ENCODE measurements around the gene RIN3.
"Not testable (repeated sequence)": the region's sequence is repeated elsewhere in the genome, so short reads cannot be mapped to it uniquely, and the experiment has no call there.

Gene RIN3

GRCh38 chr14:92673601-92674150 lies 160.1 kb downstream of the RIN3 start:
- no peak for DNase-seq

DNA sequence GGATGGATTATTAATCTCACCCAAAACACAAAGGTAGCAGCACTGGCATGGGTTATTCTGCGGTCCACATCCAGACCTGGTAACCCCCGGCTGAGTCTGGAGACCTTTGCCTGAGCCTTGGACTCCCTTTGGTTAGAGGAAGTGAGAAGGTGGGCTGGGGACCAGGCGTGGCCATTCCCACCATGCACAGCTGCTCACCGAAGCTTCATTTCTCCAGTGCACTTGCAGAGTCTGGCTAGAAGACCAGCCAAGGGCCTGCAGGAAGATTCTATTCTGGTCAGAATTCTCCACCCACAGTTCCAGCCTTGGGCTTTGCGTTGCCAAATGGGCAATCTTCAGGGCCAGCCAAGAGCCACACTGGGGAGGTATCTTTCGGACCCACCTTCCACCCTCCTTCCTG lies 161.8 kb downstream of the RIN3 start:
- DNase-seq, result no peak

GRCh38 chr14:92675976-92676375 lies 162.4 kb downstream of the RIN3 start:
- no peak for DNase-seq

GRCh38 chr14:92676403-92677086 lies 163.0 kb downstream of the RIN3 start:
- DNase-seq, result no peak

GRCh38 chr14:92677087-92677668 lies 163.6 kb downstream of the RIN3 start:
- peak; percentile 81 for DNase-seq

GRCh38 chr14:92677955-92678354 lies 164.4 kb downstream of the RIN3 start:
- no peak for DNase-seq

DNA sequence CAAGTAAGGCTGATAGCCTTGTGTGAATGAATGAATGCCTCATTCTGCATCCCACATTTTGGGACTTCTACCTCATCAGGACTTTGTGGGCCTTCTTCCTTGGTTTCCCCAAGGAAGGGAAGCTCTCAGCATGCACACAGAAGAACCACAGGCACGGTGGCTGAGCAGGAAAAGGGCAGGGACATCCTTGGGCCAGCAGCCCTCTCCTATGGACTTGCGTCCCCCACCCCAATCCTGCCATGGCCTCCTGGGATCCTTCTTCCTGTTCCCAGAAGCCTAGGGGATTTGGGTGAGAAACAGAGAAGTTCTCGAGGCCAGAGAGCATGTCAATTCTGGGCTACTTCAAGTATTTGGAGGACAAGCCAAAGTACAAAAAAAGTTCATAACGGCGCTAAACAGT lies 165.2 kb downstream of the RIN3 start:
- DNase-seq, result no peak

DNA sequence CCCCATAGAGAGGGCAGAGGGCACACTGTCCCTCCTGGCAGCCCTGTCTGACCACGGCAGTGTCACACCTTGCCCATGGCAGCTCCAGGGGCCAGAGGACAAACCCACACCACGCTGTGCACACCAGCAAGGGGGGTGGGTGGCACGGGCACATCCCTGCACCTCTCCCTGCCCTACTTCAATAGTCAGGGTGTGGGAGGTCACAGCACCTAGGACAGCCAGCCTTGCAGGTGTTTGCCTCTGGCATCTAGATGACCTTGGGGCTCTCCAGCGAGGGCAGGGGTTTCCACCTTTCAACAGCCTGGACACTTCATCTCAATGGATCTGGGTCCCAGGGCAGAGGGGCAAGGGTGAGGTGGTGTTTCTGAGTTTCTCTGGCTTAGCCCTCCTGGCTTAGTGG lies 165.7 kb downstream of the RIN3 start:
- no peak for DNase-seq

GRCh38 chr14:92680330-92680729 lies 166.7 kb downstream of the RIN3 start:
- not testable (repeated sequence) for DNase-seq

DNA sequence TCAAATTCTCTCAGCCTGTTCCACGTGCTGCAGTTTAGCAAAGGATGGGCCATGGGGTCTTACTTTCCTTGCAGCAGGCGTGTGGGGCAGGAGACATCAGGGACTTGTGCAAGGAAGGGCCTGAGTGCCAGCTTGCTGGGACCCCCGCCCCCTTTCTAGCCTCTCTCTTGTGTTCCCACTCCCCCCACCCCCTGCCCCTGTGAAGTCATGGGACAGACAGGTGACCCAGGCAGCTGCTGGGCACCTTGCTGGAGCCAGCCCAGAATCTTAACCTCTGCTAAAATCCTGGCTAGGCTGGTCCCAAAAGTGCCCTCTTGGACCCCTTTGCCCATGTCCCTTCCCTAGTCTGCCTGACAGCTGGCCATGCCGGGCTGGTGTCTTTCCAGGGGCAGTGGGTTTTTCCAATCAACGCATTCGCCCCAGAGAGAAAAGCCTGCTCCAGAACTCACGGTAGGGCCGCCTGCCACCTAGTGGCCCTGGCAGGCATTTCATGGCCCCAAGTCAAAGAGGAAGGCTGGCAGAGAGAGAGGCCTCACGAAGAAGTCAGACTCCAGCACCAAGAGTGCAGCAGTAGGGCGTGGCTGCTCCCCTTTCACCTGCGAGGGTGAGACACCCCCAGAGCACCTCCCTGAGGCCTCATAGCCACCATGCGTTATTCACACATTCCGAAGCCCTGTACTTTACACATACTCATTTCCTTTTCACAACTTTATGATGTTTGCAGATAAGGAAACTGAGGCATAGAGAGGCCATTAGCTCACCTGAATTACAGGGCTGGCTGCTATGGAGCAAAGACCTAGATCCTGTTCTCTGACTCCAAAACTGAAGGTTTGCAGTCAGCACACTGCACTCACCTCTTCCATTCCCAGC lies 167.4 kb downstream of the RIN3 start:
- peak; percentile 74 for DNase-seq

DNA sequence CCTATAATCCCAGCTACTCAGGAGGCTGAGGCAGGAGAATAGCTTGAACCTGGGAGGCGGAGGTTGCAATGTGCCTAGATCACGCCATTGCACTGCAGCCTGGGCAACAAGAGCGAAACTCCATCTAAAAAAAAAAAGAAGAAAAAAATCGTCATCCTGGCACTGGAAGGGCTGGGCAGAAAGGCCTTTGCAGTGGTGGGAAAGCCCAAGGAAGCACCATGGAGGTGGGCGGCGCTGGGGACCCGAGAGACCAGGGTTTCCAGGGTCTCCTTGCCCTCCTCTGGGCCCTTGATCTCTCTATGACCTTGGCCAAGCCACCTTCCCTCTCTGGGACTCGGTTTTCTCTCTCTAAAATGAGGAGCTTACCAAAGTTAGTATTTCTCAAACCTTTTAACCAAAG lies 169.5 kb downstream of the RIN3 start:
- no peak for DNase-seq

DNA sequence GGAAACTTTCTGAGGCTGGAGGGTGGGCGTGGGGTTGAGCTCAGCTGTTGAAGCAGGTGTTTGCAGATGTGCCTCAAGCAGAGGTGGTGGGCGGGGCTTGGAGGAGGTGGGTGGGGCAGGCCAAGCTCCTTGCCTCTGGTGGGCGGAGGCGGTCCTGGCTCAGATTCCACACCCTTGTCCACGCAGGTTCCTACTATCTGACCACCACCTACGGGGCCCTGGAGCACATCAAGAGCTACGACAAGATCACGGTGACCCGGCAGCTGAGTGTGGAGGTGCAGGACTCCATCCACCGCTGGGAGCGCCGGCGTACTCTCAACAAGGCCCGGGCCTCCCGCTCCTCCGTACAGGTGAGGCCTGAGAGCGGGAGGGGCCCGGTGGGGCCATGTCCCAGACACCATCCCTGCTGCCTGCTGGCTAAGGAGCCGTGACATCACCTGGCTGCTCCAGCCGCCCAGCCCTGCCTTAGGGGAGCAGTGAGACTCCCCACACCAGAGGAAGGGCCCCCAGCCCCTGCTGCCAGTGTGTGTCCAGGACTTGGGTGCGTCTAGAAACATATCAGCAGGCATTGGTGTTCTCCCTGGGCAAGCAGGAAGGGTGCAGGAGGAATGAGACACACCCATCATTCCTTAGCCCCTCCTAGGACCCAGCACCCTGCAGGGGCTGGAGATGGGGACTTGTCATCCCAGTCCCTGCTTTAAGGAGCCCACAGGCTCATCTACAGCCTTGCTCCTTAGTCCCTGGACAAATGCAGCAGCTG lies 171.4 kb downstream of the RIN3 start:
- DNase-seq, result no peak

DNA sequence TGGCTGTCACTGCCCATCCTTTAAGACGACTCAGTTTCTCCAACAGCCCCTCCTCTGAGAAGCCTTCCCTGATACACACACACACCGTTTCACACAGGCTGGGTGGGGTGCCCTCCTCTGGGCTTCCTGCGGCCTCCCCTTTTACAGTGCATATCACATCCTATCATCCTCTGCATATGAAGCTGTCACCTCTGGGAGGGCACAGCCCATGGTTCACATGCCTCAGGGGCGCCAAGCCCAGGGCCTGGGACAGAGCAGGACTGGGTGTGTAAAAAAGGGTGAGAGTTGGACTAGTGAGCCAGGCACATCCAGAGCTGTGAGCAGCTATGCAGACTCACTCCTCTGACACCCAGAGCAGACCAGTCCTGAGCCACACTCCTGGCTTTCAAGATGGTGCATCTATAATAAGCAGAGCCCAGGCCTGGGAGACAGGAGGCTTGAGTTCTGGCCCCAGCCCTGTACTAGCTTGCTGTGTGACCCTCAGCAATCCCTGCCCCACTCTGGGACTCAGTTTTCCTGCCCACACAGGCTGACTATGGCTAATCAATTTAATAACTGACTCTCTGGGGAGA lies 172.3 kb downstream of the RIN3 start:
- DNase-seq, result no peak

GRCh38 chr14:92686411-92686899 lies 172.9 kb downstream of the RIN3 start:
- no peak for DNase-seq

DNA sequence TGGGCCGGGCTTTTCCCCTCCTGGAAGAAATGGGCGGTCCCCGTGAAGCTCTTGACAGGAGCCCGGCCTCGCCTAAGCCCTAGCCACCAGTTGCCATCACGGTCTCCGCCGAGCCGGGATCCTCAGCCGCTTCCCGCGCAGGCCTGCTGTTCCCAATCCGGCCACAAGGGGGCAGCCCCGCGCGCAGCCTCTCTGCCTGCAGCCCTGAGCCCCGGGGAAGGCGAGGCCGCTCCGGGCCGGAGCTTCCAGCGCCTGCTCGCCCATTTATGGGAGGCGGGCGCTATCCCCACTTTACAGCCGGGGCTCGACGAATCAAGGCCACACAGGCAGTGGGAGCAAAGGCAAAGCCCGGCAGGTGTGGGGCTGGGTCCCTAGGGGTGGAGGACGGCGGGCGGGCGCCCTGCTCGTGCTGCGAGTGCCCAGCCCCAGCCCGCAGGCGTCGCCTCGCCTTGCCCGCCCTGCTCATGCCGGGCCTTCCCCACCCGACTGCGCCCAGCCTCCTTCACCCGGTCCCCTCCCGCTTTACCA lies 173.4 kb downstream of the RIN3 start:
- peak; percentile 72 for DNase-seq

DNA sequence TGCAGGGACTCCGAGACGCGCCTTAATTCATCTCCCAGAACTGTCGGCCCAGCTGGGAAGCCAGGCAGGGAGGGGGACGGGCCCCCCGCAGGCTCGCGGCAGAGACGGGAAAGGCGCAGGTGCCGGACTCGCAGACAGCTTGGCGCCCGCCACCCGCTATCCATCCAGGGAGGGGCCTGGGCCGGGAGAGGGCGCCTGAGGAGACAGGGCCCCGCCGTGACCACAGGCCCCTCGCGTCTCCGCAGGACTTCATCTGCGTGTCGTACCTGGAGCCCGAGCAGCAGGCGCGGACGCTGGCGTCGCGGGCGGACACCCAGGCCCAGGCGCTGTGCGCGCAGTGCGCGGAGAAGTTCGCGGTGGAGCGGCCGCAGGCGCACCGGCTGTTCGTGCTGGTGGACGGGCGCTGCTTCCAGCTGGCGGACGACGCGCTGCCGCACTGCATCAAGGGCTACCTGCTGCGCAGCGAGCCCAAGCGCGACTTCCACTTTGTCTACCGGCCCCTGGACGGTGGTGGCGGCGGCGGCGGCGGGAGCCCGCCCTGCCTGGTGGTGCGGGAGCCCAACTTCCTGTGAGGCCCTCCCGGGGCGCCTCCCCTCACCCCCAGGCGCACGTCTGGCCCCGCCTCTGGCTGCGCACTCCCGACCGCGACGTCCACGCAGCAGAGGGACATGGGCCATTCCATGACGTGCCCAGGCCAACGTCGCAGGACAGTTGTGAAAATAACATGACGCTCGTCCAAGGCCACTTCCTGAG lies 174.3 kb downstream of the RIN3 start:
- no peak for DNase-seq

DNA sequence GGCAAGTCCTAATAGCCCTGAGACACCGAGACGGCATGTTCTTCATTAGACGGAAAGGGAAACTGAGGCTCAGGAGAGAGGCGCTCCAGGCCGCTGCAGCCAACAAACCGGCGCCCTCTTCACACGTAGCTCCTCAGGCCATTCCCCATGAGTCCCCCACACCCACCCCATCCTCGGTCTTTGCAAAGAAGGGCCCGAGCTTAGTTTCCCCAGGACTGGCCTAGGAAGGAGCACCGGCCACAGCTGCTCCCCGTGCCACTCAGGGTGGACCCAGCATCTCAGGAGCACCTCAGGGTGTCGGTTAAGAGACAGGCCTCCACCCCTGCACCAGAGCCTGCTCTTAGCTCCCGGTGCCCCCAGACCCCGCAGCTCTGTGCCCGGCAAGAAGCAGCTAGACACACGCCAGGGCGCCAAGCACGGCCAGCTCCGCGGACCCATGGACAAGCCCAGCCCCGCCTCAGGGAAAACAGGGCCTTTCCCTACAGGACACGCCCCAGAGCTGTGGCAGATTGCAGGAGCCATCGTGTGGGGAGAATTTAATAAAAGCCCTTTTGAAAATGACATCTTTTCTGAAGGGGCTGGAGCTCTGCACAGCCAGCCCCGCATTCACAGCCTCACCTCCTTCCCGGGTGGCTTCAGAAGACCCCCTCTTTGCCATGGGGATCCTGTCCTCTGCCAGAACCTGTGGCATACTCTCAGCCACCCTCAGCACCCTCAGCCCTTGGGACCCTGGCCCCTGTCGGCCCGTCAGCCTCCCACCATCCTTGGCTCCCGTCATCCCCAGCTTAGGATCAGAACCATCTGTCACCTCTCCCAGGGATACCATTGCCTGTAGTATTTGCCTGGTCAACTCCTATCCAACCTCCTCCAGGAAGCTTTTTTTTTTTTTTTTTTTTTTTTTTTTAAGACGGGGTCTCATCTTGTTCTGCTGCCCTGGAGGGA lies 175.1 kb downstream of the RIN3 start:
- no peak for DNase-seq

GRCh38 chr14:92690171-92691011 lies 176.8 kb downstream of the RIN3 start:
- peak; percentile 47 for DNase-seq

- no peak for DNase-seq
Measured at GRCh38 chr14:92692822-92693226, 179.2 kb downstream of the RIN3 start.

Data from fibroblast of skin of scalp (primary cell).